ENCODE data around the gene HGS. TPM values are rescaled to one million over a fixed set of nuclear protein-coding genes. Genes with fewer than 3 reads are reported as not detected.

HGS gene
- total RNA-seq, 1 donor from 2014 or later = 46.2 TPM

DNA sequence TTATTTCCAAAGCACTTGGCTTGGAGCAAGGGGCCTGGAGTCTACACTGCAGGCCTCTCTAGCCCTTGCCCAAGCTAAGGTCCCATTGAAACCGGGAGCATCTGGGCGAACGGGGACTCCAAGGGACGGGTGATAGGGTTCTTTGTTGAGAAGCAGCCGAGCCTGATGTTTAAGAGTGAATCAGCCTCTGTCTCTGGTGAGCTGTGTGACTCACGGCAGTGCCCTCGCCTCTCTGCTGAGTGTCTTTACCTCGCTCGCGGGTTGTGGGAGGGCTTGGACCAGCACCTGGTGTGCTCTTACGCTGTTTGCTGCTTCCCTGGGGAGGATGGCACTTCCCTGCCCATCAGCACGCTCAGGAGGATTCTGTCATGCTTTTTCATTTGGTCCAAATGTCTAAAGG, 1.3 kb downstream of the HGS start:
- Histone ChIP-seq H2AFZ (replicated peaks) (no peak overlapping the region), H3K4me1 (peaks cover 10% of the 10 kb centered on the region)
- H3K4me3 Mint-ChIP-seq = peak overlapping the region; percentile 90

DNA sequence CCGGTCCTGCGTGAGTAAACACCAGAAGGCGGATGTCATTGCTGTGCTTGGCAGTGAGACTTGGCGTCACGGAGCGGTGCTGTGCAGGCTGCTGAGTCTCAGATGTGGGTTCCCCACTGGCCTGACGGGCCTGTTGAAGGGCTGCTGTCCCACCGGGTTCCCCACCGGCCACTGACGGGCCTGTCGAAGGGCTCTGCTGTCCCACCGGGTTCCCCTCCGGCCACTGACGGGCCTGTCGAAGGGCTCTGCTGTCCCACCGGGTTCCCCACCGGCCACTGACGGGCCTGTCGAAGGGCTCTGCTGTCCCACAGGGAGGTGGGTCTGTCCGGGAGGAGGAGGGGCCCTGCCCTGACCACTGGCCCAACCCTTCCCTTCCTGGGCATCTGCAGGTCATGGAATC, 2.8 kb downstream of the HGS start:
- Mint-ChIP-seq H3K4me1 (peaks cover 23% of the 10 kb centered on the region), H3K27me3 (ENCODE audit: insufficient read depth, low read depth) (peaks cover 7% of the 10 kb centered on the region), H3K36me3 (peaks cover 12% of the 10 kb centered on the region), H3K9me3 (no peaks in the 10 kb centered on the region), H3K4me3 (no peak overlapping the region), H3K27ac (no peak overlapping the region)
- H3F3A ChIP-seq (ENCODE audit: low read depth) = no peaks in the 10 kb centered on the region
- H3K27me3 ChIP-seq = no peaks in the 10 kb centered on the region
- no peaks in the 10 kb centered on the region for H3K36me3 ChIP-seq
- H2AFZ ChIP-seq (replicated peaks) = no peak overlapping the region
- DNase-seq (ENCODE audit: low spot score) = no peak
- no peaks in the 10 kb centered on the region for H3K9me3 ChIP-seq (ENCODE audit: low read depth)
- H3K27ac ChIP-seq = no peak overlapping the region
- H4K20me1 ChIP-seq (ENCODE audit: low read depth) = peaks cover 27% of the 10 kb centered on the region
- H3K4me3 ChIP-seq = no peak overlapping the region
- no peak overlapping the region for H3K9ac ChIP-seq
- peaks cover 46% of the 10 kb centered on the region for H3K79me2 ChIP-seq (ENCODE audit: low read depth)
- peaks cover 10% of the 10 kb centered on the region for H3K4me1 ChIP-seq
- H3K4me2 ChIP-seq = no peak overlapping the region
- TF ChIP-seq EZH2 (IDR thresholded peaks at IDR 0.05) (no peak), EZH2phosphoT487 (IDR thresholded peaks at IDR 0.05) (no peak)
- TF ChIP-seq, protein P1, sequence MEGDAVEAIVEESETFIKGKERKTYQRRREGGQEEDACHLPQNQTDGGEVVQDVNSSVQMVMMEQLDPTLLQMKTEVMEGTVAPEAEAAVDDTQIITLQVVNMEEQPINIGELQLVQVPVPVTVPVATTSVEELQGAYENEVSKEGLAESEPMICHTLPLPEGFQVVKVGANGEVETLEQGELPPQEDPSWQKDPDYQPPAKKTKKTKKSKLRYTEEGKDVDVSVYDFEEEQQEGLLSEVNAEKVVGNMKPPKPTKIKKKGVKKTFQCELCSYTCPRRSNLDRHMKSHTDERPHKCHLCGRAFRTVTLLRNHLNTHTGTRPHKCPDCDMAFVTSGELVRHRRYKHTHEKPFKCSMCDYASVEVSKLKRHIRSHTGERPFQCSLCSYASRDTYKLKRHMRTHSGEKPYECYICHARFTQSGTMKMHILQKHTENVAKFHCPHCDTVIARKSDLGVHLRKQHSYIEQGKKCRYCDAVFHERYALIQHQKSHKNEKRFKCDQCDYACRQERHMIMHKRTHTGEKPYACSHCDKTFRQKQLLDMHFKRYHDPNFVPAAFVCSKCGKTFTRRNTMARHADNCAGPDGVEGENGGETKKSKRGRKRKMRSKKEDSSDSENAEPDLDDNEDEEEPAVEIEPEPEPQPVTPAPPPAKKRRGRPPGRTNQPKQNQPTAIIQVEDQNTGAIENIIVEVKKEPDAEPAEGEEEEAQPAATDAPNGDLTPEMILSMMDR (IDR thresholded peaks at IDR 0.05) = no peak

More for the DNA sequence above, 1.3 kb downstream of the HGS start:
- H3K36me3 Mint-ChIP-seq = peaks cover 10% of the 10 kb centered on the region
- H3F3A ChIP-seq (ENCODE audit: low read depth) = peaks cover 1% of the 10 kb centered on the region
- no peaks in the 10 kb centered on the region for H3K36me3 ChIP-seq
- no peak overlapping the region for H3K27ac Mint-ChIP-seq
- H3K9me3 ChIP-seq (ENCODE audit: low read depth) = no peaks in the 10 kb centered on the region
- no peak for DNase-seq (ENCODE audit: low spot score)
- no peak overlapping the region for H3K9ac ChIP-seq
- H3K4me2 ChIP-seq = peak overlapping the region; percentile 95
- no peak overlapping the region for H3K27ac ChIP-seq
- H3K9me3 Mint-ChIP-seq = no peaks in the 10 kb centered on the region
- H3K4me3 ChIP-seq = peak overlapping the region; percentile 74
- no peaks in the 10 kb centered on the region for H3K27me3 ChIP-seq
- TF ChIP-seq EZH2phosphoT487 (IDR thresholded peaks at IDR 0.05) (no peak), EZH2 (IDR thresholded peaks at IDR 0.05) (no peak)
- TF ChIP-seq, protein P1 (IDR thresholded peaks at IDR 0.05) = no peak
- peaks cover 50% of the 10 kb centered on the region for H3K79me2 ChIP-seq (ENCODE audit: low read depth)
- peaks cover 27% of the 10 kb centered on the region for H4K20me1 ChIP-seq (ENCODE audit: low read depth)
- H3K27me3 Mint-ChIP-seq (ENCODE audit: insufficient read depth, low read depth) = peaks cover 7% of the 10 kb centered on the region
- peaks cover 23% of the 10 kb centered on the region for H3K4me1 Mint-ChIP-seq

DNA sequence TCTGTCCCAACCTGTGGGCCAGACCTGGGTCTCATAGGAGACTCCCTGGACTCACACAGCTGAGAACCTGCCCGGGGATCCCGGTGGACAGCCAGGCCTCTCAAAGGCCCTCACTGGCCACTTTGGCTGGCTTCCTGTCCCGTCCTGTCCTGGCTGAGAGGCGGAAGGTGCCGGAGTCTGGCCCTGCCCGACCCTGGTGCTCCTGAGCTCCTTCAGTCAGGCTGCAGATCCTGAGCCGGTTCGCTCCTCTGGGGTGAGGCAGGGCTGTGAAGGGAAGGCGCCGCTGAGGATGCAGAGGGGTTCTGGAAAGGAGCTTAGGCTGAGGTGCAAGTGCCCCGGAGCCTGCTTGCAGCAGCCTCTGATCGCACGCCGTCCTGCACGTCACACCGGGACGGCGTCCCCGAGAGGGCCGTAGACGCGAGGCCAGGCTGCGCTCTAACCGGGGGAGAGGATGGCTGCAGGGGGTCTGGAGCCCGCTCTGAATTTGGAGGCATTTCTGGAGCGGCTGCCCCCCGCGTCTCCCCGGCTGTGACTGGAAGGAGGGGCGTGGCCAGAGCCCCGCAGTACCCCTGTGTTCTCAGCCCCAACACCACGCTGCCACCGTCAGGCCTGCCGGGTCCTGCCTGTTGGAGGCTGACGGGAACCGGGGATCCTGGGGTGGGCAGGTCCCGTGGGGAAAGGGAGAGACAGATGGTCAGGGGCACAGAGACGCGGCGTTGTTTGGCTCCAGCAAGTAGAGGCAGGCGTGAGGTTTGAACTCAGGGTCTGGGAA, 4.1 kb downstream of the HGS start:
- H3K27me3 Mint-ChIP-seq (ENCODE audit: insufficient read depth, low read depth) = peaks cover 7% of the 10 kb centered on the region
- H3K4me1 Mint-ChIP-seq = peaks cover 17% of the 10 kb centered on the region
- DNase-seq (ENCODE audit: low spot score) = no peak
- Histone ChIP-seq H3K4me2 (no peak overlapping the region), H3K4me3 (no peak overlapping the region), H3F3A (ENCODE audit: low read depth) (no peaks in the 10 kb centered on the region), H3K27me3 (no peaks in the 10 kb centered on the region), H3K79me2 (ENCODE audit: low read depth) (peaks cover 33% of the 10 kb centered on the region), H2AFZ (replicated peaks) (no peak overlapping the region), H4K20me1 (ENCODE audit: low read depth) (peaks cover 20% of the 10 kb centered on the region), H3K27ac (no peak overlapping the region), H3K36me3 (no peaks in the 10 kb centered on the region), H3K9ac (no peak overlapping the region), H3K9me3 (ENCODE audit: low read depth) (no peaks in the 10 kb centered on the region), H3K4me1 (peaks cover 5% of the 10 kb centered on the region)
- no peaks in the 10 kb centered on the region for H3K9me3 Mint-ChIP-seq
- H3K27ac Mint-ChIP-seq = no peak overlapping the region
- H3K36me3 Mint-ChIP-seq = peaks cover 16% of the 10 kb centered on the region
- TF ChIP-seq, protein P1 (IDR thresholded peaks at IDR 0.05) = no peak
- TF ChIP-seq EZH2 (IDR thresholded peaks at IDR 0.05) (no peak), EZH2phosphoT487 (IDR thresholded peaks at IDR 0.05) (no peak)
- H3K4me3 Mint-ChIP-seq = no peak overlapping the region

Data from neural progenitor cell (in vitro differentiated cells).